Endothelial cell of umbilical vein (primary cell): ENCODE data around the gene NT5C.

Experiments used
- CTCF ChIP-seq, 2 donors: IDR thresholded peaks; 1 replicate in 1 of 2; 2 replicates in 1 of 2; pipeline ENCODE4 v1.5.1; 2011; ENCODE audit warnings: low read length in 2 of 2, mild to moderate bottlenecking in 2 of 2, moderate library complexity in 2 of 2, control low read depth in 1 of 2, inconsistent platforms in 1 of 2, low read depth in 1 of 2; ENCODE audit not compliant: insufficient read depth in 1 of 2; ENCODE audit errors: extremely low read depth in 1 of 2
- EZH2 ChIP-seq: IDR thresholded peaks from 2 replicates; pipeline ENCODE4 v1.6.1; 2012; ENCODE audit warnings: borderline replicate concordance, low read depth, mild to moderate bottlenecking, moderate library complexity, low read length, inconsistent platforms; ENCODE audit not compliant: severe bottlenecking
- JUN ChIP-seq: IDR thresholded peaks from 2 replicates; pipeline ENCODE4 v1.6.1; 2011; ENCODE audit warnings: borderline replicate concordance, low read depth; ENCODE audit not compliant: insufficient read length, insufficient read depth
- MAX ChIP-seq: IDR thresholded peaks from 2 replicates; pipeline ENCODE4 v1.6.1; 2011; ENCODE audit not compliant: insufficient read depth, insufficient read length
- POLR2A ChIP-seq: IDR thresholded peaks from 2 replicates; pipeline ENCODE4 v1.6.1; 2012; ENCODE audit warnings: low read depth, mild to moderate bottlenecking, control low read depth, low read length

- peak; percentile 92 for TF ChIP-seq POLR2A
- TF ChIP-seq CTCF (IDR thresholded peaks at IDR 0.05; ENCODE audit: extremely low read depth in 1 of 2, insufficient read depth in 1 of 2, low read depth in 1 of 2, low read length in 2 of 2): no peak
- no peak for TF ChIP-seq EZH2
- no peak for TF ChIP-seq MAX
- TF ChIP-seq JUN: no peak
Measured at GRCh38 chr17:75109407-75110233, 21.9 kb downstream of the NT5C start, which contains the start of gene ARMC7.
